HCT116 (cell line): Measurements from ENCODE around the gene RAB25. TPM values are rescaled to one million over a fixed set of nuclear protein-coding genes. Genes with fewer than 3 reads are reported as not detected.

Experiments
- ATAC-seq: fragments of 200-7000 bp; cut with Tn5 transposase; 2 replicates; pipeline ENCODE4 v1.9.1; 2020; ENCODE audit warnings: mild to moderate bottlenecking, moderate library complexity
- BruUV-seq: library from RNA; stranded (reverse); fragments of 400-500 nt; replicated peaks from 2 replicates; lab custom pipeline; 2021; lab: Mats Ljungman, UMichigan
- CTCF ChIA-PET: fragments of 300-600 bp; sonication (Branson Sonifier 250); formaldehyde crosslinking; loops from one replicate; lab custom pipeline; 2021; ENCODE audit warnings: antibody characterized with exemption; lab: Charles Lee
- POLR2A ChIA-PET: fragments of 300-600, 350-600 bp; sonication (Branson Sonifier 250); formaldehyde crosslinking; loops from one replicate; lab custom pipeline; 2021; ENCODE audit warnings: antibody characterized with exemption; lab: Charles Lee
- RAD21 ChIA-PET, 2 experiments: fragments of 300-600 bp; sonication (Branson Sonifier 250); formaldehyde crosslinking; loops; one replicate each; lab custom pipeline; 2023; ENCODE audit warnings: low total read pairs in 2 of 2; ENCODE audit not compliant: uncharacterized antibody in 2 of 2, unreplicated experiment in 2 of 2, low non-redundant PET in 1 of 2; lab: Charles Lee
- DNase-seq: peaks from one replicate; pipeline ENCODE4 v3.0.0-alpha.2; 2010; ENCODE audit warnings: low read depth, low spot score
- H2AFZ ChIP-seq: fragments of 200-600 bp; shearing (Covaris generic), sonication (generic); 2 replicates; pipeline ENCODE4 v1.6.1; 2017; ENCODE audit warnings: low read depth, mixed run types, mixed read lengths, antibody characterized with exemption, low read length; ENCODE audit not compliant: poor library complexity, severe bottlenecking
- H3K27ac ChIP-seq: 2 replicates; pipeline ENCODE4 v1.5.1; 2012; ENCODE audit warnings: low read depth, low read length
- H3K27me3 ChIP-seq: fragments of 200-600 bp; sonication (generic); 2 replicates; pipeline ENCODE4 v1.6.1; 2016; ENCODE audit warnings: mixed run types, low read length, mixed read lengths; ENCODE audit not compliant: insufficient read depth
- H3K36me3 ChIP-seq, 2 experiments: fragments of 200-500 bp in 1 of 2; fragments of 200-600 bp in 1 of 2; sonication (Bioruptor generic) in 1 of 2; sonication (generic) in 1 of 2; 2 replicates each; pipeline versions ENCODE4 v1.5.1 to v1.6.1; 2014 to 2016; ENCODE audit warnings: low read length in 2 of 2, inconsistent platforms in 1 of 2, mixed read lengths in 1 of 2, mixed run types in 1 of 2; ENCODE audit not compliant: insufficient read depth in 2 of 2, control insufficient read depth in 1 of 2
- H3K4me1 ChIP-seq, 2 experiments: fragments of 200-600 bp in 1 of 2; sonication (generic) in 1 of 2; 2 replicates each; pipeline versions ENCODE4 v1.5.1 to v1.6.1; 2012 to 2017; ENCODE audit warnings: low read length in 2 of 2, inconsistent platforms in 1 of 2, mild to moderate bottlenecking in 1 of 2, mixed read lengths in 1 of 2, mixed run types in 1 of 2, moderate library complexity in 1 of 2; ENCODE audit not compliant: insufficient read depth in 2 of 2, control insufficient read depth in 1 of 2
- H3K4me2 ChIP-seq: fragments of 200-600 bp; sonication (generic); 2 replicates; pipeline ENCODE4 v1.6.1; 2017; ENCODE audit warnings: mixed run types, low read length, mixed read lengths
- H3K4me3 ChIP-seq, 2 experiments: fragments of 200-600 bp in 1 of 2; sonication (generic) in 1 of 2; replicated peaks in 1 of 2; 2 replicates each; pipeline ENCODE4 v1.5.1; 2011 to 2016; ENCODE audit warnings: low read length in 2 of 2, control low read depth in 1 of 2, low read depth in 1 of 2, mild to moderate bottlenecking in 1 of 2, mixed read lengths in 1 of 2, mixed run types in 1 of 2
- H3K79me2 ChIP-seq: fragments of 200-600 bp; sonication (generic); 2 replicates; pipeline ENCODE4 v1.6.1; 2017; ENCODE audit warnings: mild to moderate bottlenecking, mixed run types, low read length, moderate library complexity, mixed read lengths; ENCODE audit not compliant: insufficient read depth
- H3K9ac ChIP-seq: fragments of 200-600 bp; sonication (generic); 2 replicates; pipeline ENCODE4 v1.6.1; 2016; ENCODE audit warnings: low read length, mixed read lengths
- H3K9me2 ChIP-seq: fragments of 200-600 bp; sonication (generic), shearing (Covaris generic); 2 replicates; pipeline ENCODE4 v1.6.1; 2017; ENCODE audit warnings: mixed run types, mild to moderate bottlenecking, moderate library complexity; ENCODE audit not compliant: insufficient read depth
- H3K9me3 ChIP-seq, 2 experiments: fragments of 200-500 bp in 1 of 2; fragments of 200-600 bp in 1 of 2; sonication (Bioruptor generic) in 1 of 2; sonication (generic) in 1 of 2; 2 replicates each; pipeline ENCODE4 v1.6.1; 2014 to 2017; ENCODE audit warnings: low read length in 2 of 2, mixed read lengths in 2 of 2, inconsistent platforms in 1 of 2, low read depth in 1 of 2, mild to moderate bottlenecking in 1 of 2, mixed run types in 1 of 2, moderate library complexity in 1 of 2; ENCODE audit not compliant: control insufficient read depth in 1 of 2, insufficient read depth in 1 of 2
- H4K20me1 ChIP-seq: fragments of 200-600 bp; sonication (generic), shearing (Covaris generic); 2 replicates; pipeline ENCODE4 v1.6.1; 2017; ENCODE audit warnings: mixed run types, mild to moderate bottlenecking, moderate library complexity; ENCODE audit not compliant: insufficient read depth
- ATF3 ChIP-seq: IDR thresholded peaks from 2 replicates; pipeline ENCODE4 v1.6.1; 2012
- CBX3 ChIP-seq: IDR thresholded peaks from 2 replicates; pipeline ENCODE4 v1.6.1; 2012; ENCODE audit warnings: low read depth
- CTCF ChIP-seq, 3 experiments: fragments of 200-600 bp in 1 of 3; sonication (generic) in 1 of 3; IDR thresholded peaks in 2 of 3; conservative IDR thresholded peaks in 1 of 3; 2 replicates each; pipeline ENCODE4 v1.5.1; 2012 to 2017; ENCODE audit warnings: low read depth in 2 of 3, low read length in 2 of 3, antibody characterized with exemption in 1 of 3, borderline replicate concordance in 1 of 3, control low read depth in 1 of 3, mild to moderate bottlenecking in 1 of 3, mixed read lengths in 1 of 3, mixed run types in 1 of 3, moderate library complexity in 1 of 3; ENCODE audit not compliant: insufficient read depth in 1 of 3
- ELF1 ChIP-seq: IDR thresholded peaks from 2 replicates; pipeline ENCODE4 v1.6.1; 2012; ENCODE audit warnings: low read depth, borderline replicate concordance
- EZH2 ChIP-seq: fragments of 200-600 bp; sonication (generic); IDR thresholded peaks from 2 replicates; pipeline ENCODE4 v1.6.1; 2017; ENCODE audit warnings: antibody characterized with exemption, mixed run types
- EZH2phosphoT487 ChIP-seq: fragments of 200-600 bp; IDR thresholded peaks from 2 replicates; pipeline ENCODE4 v1.6.1; 2018; ENCODE audit warnings: antibody characterized with exemption, borderline replicate concordance
- JUND ChIP-seq: IDR thresholded peaks from 2 replicates; pipeline ENCODE4 v1.6.1; 2012
- POLR2A ChIP-seq: IDR thresholded peaks from 2 replicates; pipeline ENCODE4 v1.7.0; 2011; ENCODE audit warnings: borderline replicate concordance; ENCODE audit not compliant: insufficient read depth, insufficient read length; ENCODE audit errors: extremely low read depth
- RAD21 ChIP-seq: IDR thresholded peaks from 2 replicates; pipeline ENCODE4 v1.6.1; 2012; ENCODE audit warnings: low read depth, mild to moderate bottlenecking
- SP1 ChIP-seq: IDR thresholded peaks from 2 replicates; pipeline ENCODE4 v1.6.1; 2012; ENCODE audit warnings: low read depth
- SRF ChIP-seq: IDR thresholded peaks from 2 replicates; pipeline ENCODE4 v1.6.1; 2012; ENCODE audit warnings: low read depth
- TCF7L2 ChIP-seq: IDR thresholded peaks from 2 replicates; pipeline ENCODE4 v1.7.0; 2011; ENCODE audit warnings: borderline replicate concordance, inconsistent platforms; ENCODE audit not compliant: insufficient read depth, insufficient read length; ENCODE audit errors: extremely low read depth
- ZFX ChIP-seq: fragments of 450-650 bp; IDR thresholded peaks from 2 replicates; pipeline ENCODE4 v1.6.1; 2017
- intact Hi-C: fragments of 100-400 bp; cut with micrococcal nuclease; formaldehyde crosslinking; loops from 2 replicates; pipeline ENCODE4 v1.10.0; 2022
- total RNA-seq: library from RNA; stranded (reverse); gene quantifications from one replicate; pipeline ENCODE4 v1.2.1, GENCODE V29; 2021; ENCODE audit not compliant: unreplicated experiment

Gene RAB25
- total RNA-seq, 1 experiment from 2014 or later = 142 TPM

GRCh38 chr1:156091610-156092009, 30.6 kb downstream of the RAB25 start:
- ATAC-seq (no peak), DNase-seq (no peak)
- RAD21 ChIA-PET = interaction anchor here (1.0 to 1.5 kb wide), 3 partner anchors 38 to 134 kb away, joined by 5 to 11 read pairs (median 8); no protein-coding TSS in a partner anchor
- intact Hi-C loops = loop anchor here (2.0 kb wide), 1 partner anchor 269 kb away; no protein-coding TSS in a partner anchor
- Histone ChIP-seq H3K9ac (no peak overlapping the region), H3K9me3 (no peaks in the 10 kb centered on the region), H3K27ac (no peak overlapping the region), H3K36me3 (no peaks in the 10 kb centered on the region), H2AFZ (no peak overlapping the region), H3K9me2 (no peaks in the 10 kb centered on the region), H3K27me3 (no peaks in the 10 kb centered on the region), H3K79me2 (no peaks in the 10 kb centered on the region), H4K20me1 (no peaks in the 10 kb centered on the region), H3K4me1 (peaks cover 17 to 31% of the 10 kb centered on the region in 2 experiments), H3K4me3 (no peak overlapping the region), H3K4me2 (no peak overlapping the region)
- no TSS peak for BruUV-seq
- CTCF ChIA-PET = interaction anchor here (0.9 to 4.7 kb wide), 8 partner anchors 11 to 228 kb away, joined by 3 to 27 read pairs (median 4); no protein-coding TSS in a partner anchor
- TF ChIP-seq RAD21 = no peak
- TF ChIP-seq ELF1 = no peak
- TF ChIP-seq ZFX = no peak
- TF ChIP-seq EZH2 = no peak
- TF ChIP-seq TCF7L2 = no peak
- no peak for TF ChIP-seq ATF3
- no peak for TF ChIP-seq CBX3
- no peak for TF ChIP-seq CTCF (IDR thresholded peaks at IDR 0.05 in 2 of 3, conservative IDR thresholded peaks at IDR 0.05 in 1 of 3; ENCODE audit: borderline replicate concordance in 1 of 3, insufficient read depth in 1 of 3, low read depth in 2 of 3, low read length in 2 of 3)
- no peak for TF ChIP-seq JUND
- no peak for TF ChIP-seq SP1
- TF ChIP-seq EZH2phosphoT487 = no peak
- TF ChIP-seq SRF = no peak
- TF ChIP-seq POLR2A = no peak
- POLR2A ChIA-PET = interaction anchor here (1.5 kb wide), 1 partner anchor 39 kb away, joined by 4 read pairs; no protein-coding TSS in a partner anchor
